GM18867 (cell line): Measurements from ENCODE around the gene TRIM17.

Experiments used
- ATAC-seq: cut with Tn5 transposase; IDR thresholded peaks from one replicate; pipeline ENCODE4 v1.9.1; 2021; ENCODE audit warnings: mild to moderate bottlenecking, moderate library complexity; ENCODE audit not compliant: unreplicated experiment

The TRIM17 gene

DNA sequence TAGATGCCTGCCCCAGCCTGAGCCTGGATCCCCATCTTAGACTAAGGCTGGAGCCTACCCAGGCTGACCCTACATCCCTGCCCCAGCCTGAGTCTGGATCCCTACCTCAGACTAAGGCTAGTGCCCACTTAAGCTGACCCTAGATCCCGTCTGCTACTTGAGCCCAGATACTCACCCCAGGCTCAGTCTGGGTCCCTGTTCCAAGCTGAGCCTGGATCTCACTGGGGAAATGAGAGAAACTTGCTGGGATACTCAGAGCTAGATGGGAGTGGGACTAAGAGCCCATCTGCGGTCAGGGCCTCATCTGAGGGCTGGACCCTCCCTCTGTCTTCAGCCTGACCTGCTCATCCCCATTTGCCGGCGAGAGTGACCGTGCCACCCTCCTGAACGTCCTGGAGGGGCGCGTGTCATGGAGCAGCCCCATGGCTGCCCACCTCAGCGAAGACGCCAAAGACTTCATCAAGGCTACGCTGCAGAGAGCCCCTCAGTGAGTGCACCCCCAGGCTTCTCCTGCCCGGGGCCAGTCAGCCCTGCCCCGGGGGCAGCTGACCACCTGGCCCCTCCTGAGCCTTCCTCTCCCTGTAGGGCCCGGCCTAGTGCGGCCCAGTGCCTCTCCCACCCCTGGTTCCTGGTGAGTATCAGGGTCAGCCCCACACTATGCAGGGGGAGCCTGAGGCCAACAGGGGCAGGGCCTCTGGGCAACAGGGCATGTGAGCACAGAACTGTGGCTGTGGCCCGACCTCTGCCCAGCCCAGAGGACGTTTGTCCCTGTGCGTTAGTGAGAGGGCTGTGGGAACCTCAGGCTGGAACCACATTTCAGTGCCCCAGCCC is 46.8 kb downstream of the TRIM17 start:
- no peak for ATAC-seq

DNA sequence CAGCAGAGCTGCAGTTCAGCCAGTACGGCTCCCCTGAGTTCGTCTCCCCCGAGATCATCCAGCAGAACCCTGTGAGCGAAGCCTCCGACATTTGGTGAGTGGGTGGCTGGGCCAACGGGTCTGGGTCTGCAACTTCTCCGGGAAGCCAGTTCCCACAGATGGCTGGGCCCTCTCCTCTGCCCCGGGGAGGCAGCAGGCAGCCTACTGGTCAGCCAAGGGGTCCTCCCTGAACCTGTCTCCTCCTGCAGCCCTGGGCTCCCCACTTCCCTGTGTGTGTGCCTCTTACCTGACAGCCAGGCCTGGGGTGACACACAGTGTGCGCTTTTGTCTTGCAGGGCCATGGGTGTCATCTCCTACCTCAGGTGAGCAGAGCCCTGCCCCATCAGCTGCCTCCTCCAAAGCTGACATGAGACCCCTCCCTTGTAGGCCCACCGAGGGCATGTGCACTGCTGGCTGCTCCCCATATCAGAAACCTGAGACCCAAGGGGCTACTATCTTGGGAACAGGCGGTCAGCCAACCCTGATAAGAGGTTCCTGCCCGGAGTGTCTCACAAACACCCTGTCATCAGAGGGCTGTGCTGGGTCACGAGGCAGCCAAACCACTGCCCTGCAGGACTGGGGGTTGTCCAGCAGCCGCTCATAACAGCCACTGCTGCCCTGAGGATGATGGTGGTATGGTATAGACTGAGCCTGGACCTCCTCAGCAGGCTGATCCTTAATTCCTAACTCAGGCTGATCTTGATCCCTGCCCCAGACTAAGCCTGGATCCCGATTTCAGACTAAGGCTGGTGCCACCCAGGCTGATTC is 47.7 kb downstream of the TRIM17 start:
- ATAC-seq: no peak

DNA sequence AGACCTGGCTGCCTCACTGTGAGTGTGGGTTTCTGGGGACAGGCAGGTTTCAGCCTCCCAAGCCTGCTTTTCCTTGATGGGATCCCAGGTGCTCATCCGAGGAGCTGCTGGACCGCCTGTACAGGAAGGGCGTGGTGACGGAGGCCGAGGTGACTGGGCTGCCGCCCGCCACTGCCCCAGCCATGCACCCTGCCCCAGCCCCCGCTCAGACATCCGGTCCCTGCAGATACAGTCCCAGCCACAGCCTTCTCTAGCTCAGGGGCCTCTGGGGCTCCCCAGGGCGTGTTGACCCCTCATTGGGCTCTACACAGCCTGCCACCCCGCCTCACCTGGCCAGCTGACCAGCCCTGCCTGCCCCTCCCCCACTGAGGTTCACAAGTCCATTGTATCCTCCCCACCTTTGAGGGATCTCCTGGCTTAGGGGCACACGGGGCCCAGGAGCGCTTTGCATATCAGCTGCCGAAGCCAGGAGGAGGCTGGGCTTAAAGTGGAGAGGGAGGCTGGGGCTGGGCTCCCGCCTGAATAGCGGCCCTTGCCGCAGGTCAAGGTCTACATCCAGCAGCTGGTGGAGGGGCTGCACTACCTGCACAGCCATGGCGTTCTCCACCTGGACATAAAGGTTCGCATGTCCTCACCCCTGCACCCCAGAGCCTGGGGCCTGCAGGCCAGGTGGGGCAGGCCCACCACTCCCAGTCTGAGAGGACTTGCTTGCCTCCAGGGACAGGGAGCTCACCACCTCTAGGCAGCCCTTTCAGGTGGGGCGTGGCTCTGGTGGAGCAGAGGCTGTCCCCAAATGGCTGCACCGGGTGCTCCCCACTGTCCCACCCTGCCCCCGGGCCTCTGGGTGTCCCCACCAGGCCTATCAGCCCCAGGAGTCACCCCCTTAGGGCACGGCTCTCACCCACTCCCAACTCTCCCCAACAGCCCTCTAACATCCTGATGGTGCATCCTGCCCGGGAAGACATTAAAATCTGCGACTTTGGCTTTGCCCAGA is 48.6 kb downstream of the TRIM17 start:
- peak; percentile 59 for ATAC-seq

DNA sequence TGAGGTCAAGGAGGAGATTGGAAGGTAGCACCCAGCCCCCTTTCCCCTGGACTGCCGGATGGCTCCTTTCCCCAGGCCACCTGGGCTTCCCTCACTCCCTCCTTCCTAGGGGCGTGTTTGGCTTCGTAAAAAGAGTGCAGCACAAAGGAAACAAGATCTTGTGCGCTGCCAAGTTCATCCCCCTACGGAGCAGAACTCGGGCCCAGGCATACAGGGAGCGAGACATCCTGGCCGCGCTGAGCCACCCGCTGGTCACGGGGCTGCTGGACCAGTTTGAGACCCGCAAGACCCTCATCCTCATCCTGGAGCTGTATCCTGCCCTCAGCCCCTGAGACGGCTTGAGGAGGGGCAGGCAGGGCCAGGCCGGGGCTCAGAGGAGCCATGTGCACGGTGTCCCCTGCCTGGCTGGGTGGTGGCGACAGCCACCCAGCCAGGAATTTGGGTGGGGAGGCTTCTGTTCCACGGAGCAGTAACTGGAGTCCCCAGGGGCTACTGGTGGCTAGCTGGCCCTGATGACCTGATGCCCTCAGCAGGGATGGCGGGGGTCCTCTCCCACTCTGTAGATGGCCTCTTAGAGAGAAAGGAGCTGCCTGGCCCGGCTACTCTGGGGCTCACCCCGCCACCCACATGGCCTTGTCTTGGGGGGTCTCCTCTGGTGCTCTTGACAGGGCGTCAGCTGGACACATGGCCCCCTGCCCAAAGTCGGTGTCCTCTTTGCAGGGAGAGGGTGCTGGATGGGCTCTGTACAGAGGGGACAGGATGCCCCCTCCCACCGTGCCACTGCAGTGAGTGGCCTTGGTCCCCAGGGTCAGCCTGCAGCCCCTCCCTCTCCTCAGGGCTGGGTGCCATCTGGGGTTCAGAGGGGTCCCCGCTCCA is 49.6 kb downstream of the TRIM17 start:
- ATAC-seq: no peak

DNA sequence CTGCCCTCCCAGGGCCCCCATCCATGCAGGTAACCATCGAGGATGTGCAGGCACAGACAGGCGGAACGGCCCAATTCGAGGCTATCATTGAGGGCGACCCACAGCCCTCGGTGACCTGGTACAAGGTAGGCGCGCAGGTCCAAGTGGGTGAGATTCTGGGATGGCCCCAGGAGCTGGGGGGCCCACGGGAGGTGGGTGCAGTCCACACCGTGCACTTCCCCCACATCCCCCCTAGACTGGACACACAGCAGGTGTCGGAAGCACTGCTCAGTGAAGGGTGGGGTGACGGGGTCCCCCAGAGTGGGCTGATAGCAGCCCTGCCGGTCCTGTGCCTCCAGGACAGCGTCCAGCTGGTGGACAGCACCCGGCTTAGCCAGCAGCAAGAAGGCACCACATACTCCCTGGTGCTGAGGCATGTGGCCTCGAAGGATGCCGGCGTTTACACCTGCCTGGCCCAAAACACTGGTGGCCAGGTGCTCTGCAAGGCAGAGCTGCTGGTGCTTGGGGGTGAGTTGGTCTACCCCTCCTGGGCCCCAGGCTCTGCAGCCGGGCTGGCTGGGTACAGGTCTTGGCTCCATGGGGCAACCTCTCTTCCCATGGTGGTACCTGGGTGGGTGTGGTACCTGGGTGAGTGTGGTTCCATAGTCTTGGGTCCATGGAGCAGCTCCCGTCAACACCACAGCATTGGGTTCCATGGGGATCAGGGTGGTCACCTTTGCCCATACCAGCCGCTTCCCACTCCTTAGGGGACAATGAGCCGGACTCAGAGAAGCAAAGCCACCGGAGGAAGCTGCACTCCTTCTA is 50.4 kb downstream of the TRIM17 start:
- no peak for ATAC-seq

DNA sequence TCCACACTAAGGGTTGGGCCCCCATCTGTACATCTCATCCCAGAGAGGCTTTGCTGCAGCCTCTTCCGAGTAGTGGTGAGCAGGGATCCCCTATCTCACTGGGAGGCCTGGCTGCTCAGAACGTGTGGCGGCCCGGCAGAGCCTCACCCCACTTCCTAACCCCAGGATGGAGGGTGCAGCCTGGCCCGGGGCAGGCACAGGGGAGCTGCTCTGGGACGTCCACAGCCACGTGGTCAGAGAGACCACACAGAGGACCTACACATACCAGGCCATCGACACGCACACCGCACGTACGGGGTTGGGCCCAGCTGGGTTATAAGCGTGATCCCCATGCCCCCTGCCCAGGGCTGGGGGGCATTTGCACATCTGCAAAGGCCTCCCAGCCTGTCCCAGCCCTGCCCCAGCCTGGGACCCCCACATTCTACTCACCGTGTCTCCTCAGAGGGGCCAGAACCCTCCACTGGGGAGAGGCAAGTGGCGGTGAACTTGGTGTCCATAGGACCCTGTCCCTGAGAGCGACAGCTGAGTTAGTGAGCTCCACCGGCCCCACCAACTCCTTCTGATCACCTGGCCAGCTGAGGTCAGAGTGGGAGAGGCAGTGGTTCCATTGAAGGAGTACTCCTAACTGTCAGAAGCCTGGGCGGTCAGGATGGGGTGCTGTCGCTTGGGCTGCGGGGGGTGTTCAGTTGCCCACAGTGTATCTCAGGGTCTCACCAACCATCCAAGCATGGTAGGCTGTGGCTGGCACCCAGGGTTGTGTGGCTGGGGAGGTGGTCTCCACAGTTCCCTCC is 51.2 kb downstream of the TRIM17 start:
- no peak for ATAC-seq

DNA sequence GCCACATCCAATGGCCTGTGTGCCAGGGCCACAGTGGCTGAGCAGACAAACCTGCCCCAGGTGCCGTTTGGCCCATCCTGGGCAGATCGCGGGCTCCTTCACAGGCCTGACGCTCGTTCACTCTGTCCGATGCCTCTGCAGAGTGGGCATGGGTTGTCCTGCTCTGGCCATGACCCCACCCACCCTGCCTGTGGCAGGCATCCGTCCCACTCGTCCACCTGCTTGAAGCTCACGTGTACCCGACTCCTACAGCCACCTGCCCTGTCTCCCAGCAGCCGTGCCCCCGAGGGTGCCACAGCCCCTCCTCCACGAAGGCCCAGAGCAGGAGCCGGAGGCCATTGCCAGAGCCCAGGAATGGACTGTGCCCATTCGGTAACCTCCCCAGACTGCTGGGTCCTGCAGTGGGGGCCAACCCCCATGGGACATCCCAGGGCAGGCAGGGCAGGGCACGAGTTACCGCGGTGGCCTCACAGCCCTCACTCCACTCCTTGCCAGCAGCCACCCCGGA is 51.9 kb downstream of the TRIM17 start:
- no peak for ATAC-seq

DNA sequence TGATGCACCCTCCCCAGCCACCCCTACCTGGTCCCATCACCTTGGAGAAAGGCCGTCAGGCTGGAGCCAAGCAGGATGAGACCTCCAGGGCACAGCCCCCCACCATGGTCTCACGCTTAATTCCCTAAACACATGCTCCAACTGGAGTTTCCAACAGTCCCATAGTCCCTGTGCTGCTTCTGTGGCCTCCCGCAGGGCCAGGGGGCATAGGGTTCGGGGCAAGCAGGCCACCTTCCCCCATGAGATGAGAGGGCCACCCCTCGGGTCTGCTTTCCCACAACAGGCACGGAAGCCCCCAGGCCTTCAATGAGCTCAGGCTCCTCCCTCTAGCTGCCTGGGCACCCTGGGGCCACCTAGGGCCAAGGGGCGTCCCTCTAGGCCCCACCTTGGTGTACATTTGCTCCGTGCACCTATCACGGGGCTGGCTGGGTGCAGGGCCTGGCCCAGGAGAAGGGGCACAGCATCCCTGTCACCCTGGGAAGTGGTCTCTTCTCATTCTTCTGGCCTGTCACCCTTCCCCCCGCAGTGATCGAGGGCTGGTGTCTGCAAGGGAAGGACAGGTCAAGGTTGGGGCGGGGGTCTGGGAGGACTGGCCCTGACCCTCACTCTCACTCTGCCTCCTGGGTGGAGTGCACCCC is 52.5 kb downstream of the TRIM17 start:
- no peak for ATAC-seq

DNA sequence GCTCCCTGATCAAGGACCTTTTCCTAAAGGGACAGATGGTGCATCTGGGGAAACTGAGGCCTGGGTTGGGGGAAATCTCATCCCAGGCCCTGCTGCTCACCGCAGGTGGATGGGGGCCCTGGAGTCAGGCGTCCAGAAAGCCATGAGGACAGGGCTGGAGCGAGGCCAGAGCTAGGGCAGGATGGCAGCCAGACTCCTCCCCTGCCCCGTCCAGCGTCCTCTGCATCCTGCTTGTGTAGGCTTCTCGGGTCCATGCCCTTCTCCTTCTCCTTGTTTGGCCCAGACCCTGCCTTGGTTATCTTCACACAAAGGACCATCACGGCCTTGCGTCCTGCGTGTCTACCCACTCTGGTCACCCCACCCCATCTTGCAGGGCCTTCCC is 53.0 kb downstream of the TRIM17 start:
- ATAC-seq: no peak

DNA sequence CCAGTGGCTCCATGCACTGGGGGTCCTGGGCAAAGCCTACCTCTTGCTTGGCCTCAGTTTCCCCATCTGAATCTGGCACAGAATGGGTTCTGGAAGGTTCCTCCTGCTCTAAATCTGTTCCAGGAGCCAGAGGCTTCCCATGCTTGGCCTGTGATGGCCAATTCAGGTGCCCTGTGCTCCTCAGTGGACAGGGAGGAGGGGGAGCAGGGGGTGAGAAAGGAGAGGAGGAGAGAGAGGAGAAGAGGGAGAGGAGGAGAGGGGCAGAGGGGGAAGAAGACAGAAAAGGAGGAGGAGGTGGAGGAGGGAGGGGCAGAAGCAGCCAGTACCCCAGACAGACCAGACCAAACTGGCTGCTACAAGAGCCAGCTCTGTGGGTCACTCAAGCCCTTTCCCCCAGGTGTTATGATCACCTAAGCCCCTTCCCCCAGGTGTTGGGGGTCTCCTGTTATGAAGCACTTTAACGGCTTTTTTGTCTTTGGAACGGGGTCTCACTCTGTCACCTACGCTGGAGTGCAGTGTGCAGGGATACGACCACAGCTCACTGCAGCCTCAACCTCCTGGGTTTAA is 53.7 kb downstream of the TRIM17 start:
- ATAC-seq: no peak

DNA sequence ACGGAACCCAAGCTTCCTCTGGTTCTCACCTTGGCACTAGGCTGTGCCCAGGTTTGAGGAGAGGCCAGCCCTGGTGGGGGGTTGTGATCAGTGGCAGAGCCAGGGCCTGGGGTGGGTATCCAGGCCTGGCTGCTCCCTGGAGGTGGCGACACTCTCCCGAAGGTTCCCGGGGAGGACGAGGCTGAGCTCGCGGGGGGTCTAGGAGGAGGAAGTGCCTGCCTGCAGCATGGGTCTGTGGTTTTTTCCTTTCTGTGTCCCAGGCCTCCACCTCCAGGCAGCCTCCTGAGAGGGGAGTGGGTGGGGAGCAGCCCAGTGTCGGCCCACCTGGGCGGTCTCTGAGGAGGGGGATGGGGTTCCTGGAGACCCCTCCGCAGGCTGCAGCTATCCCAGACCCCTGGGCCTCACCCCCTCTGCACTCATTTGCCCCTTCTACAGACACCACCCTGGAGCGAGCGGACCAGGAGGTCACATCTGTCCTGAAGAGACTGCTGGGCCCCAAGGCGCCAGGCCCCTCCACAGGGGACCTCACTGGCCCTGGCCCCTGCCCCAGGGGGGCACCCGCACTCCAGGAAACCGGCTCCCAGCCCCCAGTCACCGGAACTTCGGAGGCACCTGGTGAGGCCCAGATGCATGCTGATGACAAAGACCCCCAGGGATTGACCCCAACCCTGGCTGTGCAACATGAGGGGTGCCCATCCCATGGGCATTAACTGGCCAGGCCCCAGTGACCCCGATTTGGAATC is 54.3 kb downstream of the TRIM17 start:
- no peak for ATAC-seq

DNA sequence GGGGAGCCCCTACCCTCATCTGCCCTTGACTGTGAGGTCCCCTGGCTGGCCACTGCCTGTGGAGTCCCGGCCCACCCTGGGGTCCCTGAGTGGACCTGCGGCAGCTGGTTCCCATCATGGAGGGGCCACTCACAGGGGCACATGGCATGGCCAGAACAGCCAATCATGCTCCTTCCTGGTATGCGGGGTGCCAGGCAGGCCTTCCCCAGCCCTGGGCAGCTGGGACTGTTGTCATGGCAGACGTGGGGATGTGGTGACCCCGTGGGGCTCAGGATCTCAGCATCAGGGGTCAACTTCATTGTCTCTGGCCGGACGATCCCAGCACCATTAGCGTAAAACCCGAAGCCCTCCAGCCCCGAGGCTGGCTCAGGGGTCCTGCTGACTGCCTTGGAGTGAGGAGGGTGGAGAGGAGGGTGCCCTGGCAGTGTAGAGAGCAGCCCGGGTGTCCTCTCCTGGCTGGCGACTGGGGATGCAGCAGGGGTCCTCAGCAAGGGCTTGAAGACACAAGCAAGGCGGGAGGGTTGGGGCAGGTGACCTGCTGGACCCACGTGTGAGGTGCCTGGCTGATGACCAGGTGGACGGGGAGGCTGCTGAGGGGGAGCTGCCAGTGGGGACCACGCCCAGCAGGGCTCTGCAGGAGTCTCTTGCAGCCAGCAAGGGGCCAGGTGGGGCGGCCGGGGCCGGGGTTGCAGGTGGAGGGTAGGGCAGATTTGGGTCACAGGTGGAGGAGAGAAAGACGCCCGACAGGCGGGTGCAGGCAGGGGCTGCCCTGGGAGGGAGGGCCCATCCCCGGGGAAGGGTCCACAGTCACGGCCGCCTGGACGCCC is 55.1 kb downstream of the TRIM17 start:
- no peak for ATAC-seq

DNA sequence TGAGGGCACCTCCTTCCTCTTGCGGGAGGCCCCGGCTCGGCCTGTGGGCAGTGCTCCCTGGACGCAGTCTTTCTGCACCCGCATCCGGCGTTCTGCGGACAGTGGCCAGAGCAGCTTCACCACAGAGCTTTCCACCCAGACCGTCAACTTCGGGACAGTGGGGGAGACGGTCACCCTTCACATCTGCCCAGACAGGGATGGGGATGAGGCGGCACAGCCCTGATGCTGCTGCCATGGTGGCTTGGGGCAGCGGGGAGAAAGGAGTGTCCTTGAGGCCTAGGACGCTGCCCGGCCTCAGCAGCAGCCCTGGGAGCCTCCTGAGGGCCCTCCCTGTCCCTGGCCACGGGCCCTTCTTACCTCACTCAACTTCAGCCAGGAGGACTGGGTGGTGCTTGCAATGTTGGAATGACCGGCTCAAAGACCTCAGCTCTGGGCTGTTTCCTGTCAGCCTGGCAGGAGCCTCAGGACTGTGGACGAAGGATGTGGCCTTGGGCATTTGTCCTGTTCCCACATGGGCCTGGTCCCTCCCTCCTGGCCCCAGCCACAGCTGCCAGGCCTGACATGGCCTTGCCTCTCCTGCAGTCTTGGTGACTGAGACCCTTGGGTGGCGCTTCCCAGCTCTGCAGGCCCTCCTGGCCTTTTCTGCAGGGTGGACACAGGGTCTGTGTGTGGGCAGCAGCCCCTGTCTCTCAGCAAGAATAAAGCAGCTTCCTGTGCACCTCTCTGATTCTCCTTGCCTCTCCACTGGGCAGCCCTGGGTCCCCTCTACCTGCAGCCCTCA is 55.9 kb downstream of the TRIM17 start:
- no peak for ATAC-seq

DNA sequence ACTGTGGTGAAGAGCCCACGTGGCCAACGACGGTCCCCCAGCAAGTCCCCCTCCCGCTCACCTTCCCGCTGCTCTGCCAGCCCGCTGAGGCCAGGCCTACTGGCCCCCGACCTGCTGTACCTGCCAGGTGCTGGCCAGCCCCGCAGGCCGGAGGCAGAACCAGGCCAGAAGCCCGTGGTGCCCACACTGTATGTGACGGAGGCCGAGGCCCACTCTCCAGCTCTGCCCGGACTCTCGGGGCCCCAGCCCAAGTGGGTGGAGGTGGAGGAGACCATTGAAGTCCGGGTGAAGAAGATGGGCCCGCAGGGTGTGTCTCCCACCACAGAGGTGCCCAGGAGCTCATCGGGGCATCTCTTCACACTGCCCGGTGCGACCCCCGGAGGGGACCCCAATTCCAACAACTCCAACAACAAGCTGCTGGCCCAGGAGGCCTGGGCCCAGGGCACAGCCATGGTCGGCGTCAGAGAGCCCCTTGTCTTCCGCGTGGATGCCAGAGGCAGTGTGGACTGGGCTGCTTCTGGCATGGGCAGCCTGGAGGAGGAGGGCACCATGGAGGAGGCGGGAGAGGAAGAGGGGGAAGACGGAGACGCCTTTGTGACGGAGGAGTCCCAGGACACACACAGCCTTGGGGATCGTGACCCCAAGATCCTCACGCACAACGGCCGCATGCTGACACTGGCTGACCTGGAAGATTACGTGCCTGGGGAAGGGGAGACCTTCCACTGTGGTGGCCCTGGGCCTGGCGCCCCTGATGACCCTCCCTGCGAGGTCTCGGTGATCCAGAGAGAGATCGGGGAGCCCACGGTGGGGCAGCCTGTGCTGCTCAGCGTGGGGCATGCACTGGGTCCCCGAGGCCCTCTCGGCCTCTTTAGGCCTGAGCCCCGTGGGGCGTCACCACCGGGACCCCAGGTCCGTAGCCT is 56.8 kb downstream of the TRIM17 start:
- ATAC-seq: no peak
